ENCODE data around the gene BCL2L2.

Gene BCL2L2

GRCh38 chr14:23352506-23353432, 46.1 kb downstream of the BCL2L2 start, which contains the start of gene SLC22A17:
Gene SLC22A17 (minus strand): TSS chr14:23352887.
- in situ Hi-C loops (cut with HindIII; ENCODE audit: low sequenced_read_pairs), result no loop called here

- in situ Hi-C loops (cut with HindIII; ENCODE audit: low sequenced_read_pairs), result no loop called here
Observed at GRCh38 chr14:23353433-23353780, 46.8 kb downstream of the BCL2L2 start.

GRCh38 chr14:23354990-23355389, 48.4 kb downstream of the BCL2L2 start:
- in situ Hi-C loops (cut with HindIII; ENCODE audit: low sequenced_read_pairs), result no loop called here

GRCh38 chr14:23355871-23356435, 49.3 kb downstream of the BCL2L2 start:
- in situ Hi-C loops (cut with HindIII; ENCODE audit: low sequenced_read_pairs), result no loop called here

- in situ Hi-C loops (cut with HindIII; ENCODE audit: low sequenced_read_pairs), result no loop called here
Observed at GRCh38 chr14:23356662-23357061, 50.0 kb downstream of the BCL2L2 start.

GRCh38 chr14:23357261-23357660, 50.6 kb downstream of the BCL2L2 start:
- in situ Hi-C loops (cut with HindIII; ENCODE audit: low sequenced_read_pairs), result no loop called here

- in situ Hi-C loops (cut with HindIII; ENCODE audit: low sequenced_read_pairs), result no loop called here
Observed at GRCh38 chr14:23358042-23358441, 51.4 kb downstream of the BCL2L2 start.

- in situ Hi-C loops (cut with HindIII; ENCODE audit: low sequenced_read_pairs), result no loop called here
Observed at GRCh38 chr14:23358553-23359166, 52.0 kb downstream of the BCL2L2 start.

GRCh38 chr14:23359167-23359626, 52.6 kb downstream of the BCL2L2 start:
- in situ Hi-C loops (cut with HindIII; ENCODE audit: low sequenced_read_pairs), result no loop called here

- in situ Hi-C loops (cut with HindIII; ENCODE audit: low sequenced_read_pairs), result no loop called here
Observed at GRCh38 chr14:23359722-23360447, 53.3 kb downstream of the BCL2L2 start.

GRCh38 chr14:23360496-23360895, 53.9 kb downstream of the BCL2L2 start:
- in situ Hi-C loops (cut with HindIII; ENCODE audit: low sequenced_read_pairs), result no loop called here

GRCh38 chr14:23361320-23361719, 54.7 kb downstream of the BCL2L2 start:
- in situ Hi-C loops (cut with HindIII; ENCODE audit: low sequenced_read_pairs), result no loop called here
